Dedifferentiated amniotic fluid mesenchymal stem cell (primary cell): ENCODE results near the gene IMPA2.
A peak's percentile ranks its signal among the peaks of the same experiment; 100 is the strongest.

Experiments
- DNase-seq: peaks from one replicate; pipeline ENCODE4 v3.0.0-alpha.2; 2016; ENCODE audit errors: extremely low spot score

IMPA2 gene

DNA sequence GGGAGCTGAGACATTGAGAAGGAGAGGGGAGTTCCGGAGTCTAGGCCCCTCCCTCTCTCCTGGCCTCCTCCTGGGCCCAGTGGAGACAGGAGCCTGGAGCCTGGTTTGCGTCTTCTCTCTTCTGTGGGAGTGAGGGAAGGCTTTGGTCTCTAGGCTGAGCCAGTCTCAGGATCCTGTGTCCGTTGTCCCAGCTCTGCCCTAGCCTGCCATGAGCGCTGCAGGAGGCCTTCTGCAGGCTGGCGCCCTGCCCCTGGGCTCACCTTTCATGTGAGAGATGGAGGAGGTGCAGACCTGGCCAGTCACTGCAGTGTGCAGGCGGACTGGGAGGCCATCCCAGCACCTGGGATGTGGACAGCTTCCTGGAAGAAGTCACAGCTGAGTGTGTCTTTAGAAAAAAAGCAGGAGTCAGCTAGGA, 8.7 kb downstream of the IMPA2 start:
- DNase-seq = no peak

DNA sequence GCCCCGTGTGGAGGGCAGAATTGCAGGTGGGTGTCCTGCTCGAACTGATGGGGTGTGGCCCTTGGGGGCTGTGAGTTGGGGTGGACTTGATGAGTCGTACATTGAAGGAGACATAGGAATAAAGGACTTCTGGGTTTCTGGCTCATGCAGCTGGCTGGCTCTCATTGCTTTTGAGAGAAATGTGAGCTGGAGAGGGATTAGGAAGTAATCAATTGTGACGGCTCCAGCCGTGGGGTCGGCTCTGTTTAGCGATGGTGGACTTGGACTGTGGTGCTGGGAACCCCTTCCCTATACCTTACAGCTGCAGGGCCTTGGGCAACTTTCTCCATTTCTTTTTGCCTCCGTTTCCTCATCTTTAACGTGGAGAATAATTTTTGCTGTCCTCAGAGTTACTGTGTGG, 9.2 kb downstream of the IMPA2 start:
- DNase-seq = no peak

DNA sequence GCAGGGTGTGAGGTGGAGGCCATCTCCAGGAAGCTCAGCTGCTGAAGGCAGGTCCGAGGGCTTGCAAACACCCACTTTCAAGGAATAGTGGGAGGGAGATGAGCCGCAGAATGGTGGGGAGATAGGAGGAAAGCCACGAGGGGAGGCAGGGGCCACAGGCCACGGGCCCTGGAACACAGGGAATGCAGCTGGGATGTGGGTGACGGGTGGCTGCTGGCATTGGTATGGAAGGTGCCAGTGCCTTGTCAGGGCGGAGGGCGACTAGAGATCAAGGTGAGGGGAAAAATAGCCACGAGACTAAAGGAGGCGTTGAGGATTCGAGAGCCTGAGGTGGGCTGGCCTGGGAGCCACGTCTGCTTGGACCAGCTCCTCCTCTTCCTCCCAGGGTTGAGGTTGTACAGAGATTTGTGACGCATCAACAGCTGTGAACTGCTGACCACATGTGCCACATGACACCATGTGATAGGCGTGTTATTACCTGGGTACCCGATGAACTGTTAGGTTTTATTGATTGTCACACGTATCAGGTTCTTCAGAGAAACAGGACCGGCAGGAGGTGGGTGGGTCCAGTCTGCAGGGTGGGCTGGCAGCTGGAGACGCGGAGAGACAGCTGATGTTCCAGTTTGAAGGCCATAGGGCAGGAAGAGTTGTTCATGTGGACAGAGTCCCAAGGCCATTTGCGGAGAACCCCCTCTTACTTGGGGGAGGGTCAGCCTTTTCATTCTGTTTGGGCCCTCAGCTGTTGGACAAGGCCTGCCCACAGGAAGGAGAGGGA, 9.9 kb downstream of the IMPA2 start:
- no peak for DNase-seq

DNA sequence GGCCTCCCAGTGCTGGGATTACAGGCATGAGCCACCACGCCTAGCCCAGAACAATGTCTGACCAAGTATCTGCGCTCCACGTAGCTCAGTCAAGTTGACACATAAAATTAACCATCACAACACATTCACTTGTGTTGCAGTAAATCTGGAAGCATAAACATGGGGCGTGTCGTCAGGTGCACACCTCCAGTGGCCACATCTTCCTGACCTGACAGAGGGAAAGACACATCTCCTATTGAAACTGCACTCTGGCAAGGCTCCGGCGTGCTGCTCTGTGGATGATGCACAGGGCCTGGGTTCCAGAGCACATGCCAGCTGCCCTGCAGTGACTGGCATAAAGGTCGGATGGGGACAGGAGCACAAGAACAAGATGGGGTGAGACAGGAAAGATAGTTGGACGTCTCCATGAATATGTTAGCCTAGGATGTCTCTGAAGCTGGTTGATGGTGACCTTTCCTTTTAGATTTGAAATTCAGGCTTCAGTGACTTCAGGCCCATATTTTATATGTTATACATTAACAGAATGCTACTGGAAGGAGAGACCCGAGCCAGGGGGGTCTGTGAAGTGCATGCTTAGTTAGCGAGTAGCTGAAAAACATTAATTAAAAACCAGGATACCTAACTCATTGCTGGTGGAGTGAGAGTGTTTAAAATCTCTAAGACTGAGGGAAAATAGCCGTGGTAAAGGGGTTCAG, 10.9 kb downstream of the IMPA2 start:
- DNase-seq = no peak

DNA sequence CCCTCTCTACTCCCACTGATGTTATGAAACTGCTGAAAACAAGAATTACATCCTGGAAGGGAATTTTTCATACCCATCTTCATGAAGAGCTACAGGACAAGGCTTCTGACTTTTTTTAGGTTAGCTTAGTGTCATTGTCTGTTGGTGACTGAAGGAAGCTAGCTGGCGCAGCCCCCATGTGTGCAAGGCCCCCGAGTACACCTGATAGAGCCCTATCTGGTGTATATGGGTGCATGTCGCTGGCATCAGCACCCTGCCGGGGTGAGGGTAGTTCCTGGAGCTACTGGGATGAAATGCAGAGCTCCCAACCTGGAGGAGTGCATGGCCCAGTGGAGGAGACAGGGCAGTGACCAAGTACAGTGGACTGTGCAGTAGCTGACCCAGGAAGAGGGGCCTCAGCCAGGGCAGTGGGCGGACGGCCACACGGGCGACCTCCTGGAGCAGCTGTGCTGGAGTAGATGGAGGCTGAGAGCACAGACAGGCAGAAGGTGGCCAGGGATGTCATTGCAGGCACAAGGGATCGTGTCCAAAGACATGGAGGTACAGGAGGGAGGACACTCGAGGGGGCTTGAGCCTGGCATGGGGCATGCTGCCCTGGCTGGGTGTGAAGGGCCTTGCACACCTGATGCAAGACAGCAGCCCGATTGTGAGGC, 12.1 kb downstream of the IMPA2 start:
- DNase-seq = no peak

DNA sequence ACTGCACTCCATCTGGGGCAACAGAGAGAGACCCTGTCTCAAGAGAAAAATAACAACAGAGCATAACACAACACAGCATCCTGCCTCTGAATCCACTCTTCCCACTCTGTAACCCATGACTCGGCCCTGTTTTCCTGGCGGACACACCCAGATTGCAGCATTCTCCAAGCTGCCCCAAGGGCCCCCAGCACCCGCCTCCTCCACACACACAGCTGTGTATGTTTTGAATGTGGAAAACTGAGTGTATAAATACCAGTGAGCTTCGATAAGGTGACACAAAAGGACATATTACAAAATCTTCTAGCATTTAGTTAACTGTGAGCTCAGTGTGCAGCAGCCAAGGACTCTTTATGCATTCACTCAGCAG, 13.0 kb downstream of the IMPA2 start:
- peak; percentile 76 for DNase-seq

DNA sequence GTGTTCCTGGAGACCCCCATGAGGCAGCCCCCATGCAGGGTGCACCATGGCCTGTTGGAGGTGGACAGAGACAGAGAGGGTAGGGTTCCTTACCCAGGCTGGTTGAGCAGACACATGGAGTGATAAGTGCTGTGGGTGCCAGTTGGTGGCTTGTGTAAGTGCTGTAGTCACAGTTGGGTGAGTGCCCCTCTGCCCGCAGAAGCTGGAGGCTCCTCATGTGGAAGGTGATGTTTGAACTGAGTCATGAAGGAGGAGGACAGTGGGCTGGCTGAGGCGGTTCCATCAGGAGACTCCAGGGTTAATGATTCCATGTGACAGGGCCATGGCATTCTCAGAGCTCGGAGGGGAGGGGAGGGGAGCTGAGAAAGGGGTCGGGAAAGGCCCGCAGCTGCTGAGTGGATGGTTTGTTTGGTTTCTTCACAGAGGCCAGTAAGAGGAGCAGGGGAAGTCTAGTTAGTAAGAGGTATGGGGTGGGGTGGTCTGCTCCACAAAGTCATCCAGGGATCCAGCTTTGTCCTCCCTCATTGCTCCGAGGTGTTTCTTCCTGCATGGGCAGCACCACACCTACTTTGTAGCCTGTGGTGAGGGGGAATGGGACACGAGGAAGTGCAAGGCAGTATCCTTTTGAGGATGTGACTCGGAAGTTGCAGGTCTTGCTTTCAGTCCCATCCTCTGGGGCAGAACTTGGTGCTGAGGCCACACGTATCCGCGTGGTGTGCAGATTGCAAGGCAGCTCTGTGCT, 13.6 kb downstream of the IMPA2 start:
- no peak for DNase-seq

DNA sequence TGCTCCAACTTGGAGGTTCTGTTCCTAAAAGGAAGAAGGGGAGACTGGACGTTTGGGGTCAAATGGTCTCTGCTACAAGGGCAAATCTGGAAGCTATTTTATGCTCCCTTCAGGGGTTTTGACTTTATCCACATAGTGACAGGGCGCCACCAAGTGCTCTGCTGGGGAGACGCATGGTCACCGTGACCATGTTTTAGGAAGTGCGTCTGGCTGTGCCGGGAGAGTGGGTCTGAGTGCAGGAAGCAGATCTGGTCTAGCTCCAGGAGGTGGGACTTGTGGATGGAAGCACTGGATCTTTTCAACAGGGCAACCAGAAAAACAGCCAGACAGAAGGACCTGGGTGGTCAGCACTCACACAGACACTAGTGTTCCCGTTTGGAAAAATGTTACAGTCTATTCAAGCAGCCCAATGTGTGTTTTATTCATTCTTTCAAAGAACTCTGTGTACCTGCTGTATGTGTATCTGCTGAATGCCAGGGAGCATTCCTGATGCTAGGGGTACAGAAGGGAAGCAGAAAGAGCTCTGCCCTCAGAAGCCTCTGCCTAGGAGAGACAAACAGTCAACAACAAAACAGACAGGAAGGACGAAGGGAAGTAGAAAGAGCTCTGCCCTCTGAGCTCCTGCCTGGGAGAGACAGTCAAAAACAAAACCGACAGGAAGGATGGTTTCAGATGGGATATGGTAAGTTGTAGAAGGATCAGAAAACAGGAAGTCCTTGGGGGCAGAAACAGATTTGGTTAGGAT, 14.3 kb downstream of the IMPA2 start:
- peak; percentile 47 for DNase-seq

DNA sequence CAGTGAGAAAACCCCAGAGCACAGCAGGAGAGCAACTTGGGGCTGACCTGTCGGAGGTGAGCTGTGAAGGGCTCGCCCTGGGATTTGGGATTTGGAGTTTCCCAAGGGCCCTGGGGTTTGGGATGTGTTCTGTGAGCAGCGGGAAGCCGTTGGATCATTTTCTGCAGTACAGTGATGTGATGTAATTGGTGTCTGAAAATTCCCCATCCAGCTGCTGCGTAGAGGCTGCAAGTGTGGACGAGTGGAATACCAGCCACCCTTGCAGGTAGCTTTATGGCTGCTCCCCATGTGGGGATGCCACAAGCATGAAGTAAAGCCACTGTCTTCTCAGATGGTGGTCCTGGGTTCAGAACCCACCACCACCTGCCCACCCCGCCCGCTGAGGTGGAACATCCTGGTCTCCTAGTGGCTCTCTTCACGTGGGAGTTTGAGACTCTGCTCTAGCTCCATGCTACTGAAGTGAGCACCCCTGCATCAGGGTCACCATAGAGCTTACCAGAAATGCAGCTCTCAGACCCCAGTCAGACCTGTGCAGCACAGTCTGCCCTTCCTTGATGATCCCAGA, 15.0 kb downstream of the IMPA2 start:
- no peak for DNase-seq

DNA sequence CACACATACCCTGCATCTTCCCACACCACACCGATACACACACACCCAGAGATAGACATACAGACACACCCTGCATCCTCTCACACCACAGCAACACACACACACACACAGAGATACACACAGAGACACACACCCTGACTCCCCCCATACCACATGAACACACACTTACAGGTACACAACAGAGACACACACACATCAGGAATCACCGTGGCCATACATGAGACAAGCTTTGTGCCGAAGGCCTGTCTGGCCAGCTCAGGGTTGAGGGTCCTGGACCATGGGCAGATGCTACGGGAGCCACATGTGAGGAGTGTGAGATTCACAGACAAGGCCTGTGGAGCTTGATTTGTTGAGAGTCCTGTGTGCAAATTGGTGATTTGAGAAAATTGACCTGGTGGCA, 15.6 kb downstream of the IMPA2 start:
- DNase-seq = no peak

DNA sequence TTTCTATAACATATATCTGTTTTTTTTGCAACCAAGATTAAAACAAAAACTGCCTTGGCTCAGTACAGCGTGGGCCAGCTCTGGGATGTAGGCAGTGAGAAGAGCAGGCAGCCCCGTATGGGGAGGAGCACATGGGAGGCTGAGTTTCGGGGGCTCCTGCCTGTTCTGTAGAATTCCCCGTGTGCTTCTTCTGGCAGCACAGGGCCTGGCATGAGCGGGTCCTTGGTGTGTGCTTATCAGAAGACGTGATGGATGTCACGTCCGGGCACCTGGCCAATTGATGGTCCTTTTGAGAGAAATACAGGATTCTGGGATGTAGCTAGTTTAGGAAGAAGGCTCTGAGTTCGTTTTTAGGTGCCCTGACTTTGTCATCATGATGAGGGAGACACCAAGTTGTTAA, 16.2 kb downstream of the IMPA2 start:
- DNase-seq = no peak

DNA sequence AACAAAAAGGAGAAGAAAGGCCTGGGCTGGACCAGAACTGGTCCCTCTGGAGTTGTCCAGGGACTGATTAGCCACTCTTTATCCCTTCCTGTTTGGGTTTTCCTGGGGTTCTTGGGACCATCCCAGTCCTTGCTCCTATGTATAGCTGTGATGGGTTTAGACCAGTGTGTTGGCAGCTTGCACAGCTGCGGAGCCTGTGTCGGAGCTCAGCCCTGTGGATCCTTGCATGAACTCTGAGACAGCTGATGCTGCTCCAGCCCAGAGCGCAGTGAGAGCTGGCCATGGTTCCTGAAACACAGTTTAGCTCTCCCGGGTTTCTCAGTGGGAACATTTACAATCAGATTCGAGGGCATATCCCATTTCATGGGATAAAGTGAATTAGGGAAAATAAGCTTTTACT, 16.9 kb downstream of the IMPA2 start:
- no peak for DNase-seq

DNA sequence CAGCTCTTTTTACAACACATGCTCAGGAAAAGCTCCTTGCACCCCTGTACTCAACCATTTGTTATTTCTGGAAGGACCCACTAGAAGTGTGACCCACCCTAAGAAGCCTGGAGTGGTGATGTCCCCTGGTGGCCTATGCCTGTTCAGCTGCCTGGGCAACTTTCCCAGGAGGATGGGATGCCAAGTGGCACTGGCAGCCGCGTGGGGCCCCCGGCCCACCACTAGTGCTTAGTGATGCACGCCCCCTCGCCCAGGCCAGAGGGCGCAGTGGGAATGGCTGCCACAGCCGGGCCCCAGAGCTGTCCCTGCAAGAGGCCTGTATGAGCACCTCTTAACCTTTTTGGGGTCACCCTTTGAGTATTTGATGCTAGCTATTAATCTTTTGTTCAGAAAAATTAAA, 18.1 kb downstream of the IMPA2 start:
- DNase-seq = no peak

DNA sequence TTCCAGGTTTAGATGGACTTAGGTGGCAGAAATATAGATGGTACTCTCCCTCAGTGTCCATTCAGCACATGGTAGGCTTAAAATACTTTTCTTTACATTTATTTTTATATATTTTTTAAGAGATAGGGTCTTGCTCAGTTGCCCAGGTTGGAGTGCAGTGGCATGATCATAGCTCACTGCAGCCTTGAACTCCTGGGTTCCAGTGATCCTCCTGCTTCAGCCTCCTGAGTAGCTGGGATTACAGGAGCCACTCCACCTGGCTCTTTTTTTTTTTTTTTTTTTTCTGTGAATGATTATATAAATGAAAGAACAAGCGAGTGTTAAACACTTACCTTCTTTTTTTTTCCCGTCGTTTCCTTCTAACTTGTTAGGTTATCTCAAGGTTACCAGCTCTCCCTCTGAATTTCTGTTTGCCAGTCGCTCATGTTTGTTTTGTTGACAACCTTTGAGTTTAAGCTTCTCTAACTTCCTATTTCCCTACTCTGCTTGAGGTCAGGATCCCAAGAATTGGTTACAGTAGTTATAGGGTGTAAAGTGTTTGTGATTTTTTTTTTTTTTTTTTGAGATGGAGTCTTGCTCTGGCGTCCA, 18.9 kb downstream of the IMPA2 start:
- DNase-seq = no peak

DNA sequence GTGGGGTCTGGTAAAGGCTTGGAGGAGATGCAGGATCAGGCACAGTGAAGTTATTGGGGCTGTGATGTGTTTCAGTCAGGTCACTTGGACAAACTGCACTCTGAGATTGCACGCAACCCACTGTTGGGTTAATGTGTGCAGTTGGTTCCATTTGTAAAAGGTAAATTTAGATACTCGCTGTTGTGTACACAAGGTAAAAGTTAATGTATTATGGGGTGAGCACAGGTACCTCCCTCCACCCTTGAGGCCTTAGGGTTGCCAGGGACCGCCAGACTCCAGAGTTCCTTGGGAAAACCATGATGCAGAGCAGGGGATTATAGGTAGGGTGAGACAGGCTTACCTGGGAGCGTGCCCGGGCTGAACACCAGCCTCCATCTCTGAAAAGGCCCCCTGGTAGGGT, 20.1 kb downstream of the IMPA2 start:
- DNase-seq = no peak

DNA sequence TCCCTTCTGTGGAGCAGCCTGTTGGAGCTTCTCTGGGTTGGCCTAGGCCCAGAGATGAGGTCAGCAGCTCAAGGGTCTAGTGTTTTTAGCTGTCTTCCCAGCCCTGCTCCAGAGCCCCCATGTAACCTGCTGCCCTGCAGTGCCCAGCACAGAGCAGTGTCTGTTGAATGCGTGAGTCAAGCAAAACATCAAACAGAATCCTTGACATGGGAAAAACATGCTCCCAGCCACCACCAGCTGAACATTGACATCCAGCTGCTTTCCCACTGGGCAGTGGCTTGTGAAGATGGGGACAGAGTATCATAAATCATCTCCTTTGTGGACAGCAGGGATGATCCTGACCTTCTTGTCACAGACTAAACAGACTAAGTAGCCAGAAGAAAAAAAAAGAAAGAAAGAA, 22.6 kb downstream of the IMPA2 start:
- no peak for DNase-seq

DNA sequence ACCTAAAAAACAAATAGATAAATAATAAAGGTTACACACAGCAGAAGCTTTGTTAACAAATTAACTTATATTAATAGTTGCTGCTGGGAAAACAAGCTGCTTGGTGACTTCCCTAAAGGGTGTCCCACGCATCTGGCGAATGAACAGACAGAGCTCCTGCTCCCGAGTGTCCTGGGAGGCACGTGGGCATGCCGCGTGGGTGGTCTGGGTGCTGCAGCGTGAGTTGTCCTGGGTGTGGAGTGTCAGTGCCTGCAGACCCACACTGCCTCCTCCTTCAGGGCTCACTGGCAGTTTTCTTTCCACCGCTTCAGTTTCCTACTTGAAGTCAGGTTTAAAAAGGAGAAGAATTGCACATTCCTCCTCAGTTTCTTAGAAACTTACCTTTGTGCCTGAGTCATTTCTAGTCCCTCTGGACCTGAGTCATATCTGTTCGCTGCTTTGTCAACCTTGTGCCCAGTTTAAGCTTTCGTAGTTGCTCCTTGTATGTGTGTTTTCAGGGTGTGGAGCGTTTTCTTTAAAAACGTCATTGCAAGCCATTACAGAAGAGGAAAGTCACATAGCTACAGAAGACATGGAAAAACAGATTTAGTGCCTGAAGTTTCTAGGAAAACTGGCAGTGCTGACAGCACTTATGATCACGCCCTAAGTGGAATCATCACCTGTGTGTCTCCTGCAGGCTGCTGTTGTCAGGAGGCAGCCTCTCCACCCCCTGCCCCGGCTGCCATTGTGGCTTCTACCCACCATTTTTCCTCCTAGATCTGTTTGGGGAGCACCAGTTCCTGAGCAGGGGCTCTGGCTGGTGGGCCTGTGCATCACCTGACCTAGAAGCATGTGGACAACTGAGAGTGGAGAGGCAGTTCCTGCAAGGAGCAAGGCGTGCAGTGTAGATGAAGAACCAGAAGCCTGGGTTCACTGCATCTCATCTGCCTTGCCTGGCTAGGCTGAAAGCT, 24.5 kb downstream of the IMPA2 start:
- no peak for DNase-seq

DNA sequence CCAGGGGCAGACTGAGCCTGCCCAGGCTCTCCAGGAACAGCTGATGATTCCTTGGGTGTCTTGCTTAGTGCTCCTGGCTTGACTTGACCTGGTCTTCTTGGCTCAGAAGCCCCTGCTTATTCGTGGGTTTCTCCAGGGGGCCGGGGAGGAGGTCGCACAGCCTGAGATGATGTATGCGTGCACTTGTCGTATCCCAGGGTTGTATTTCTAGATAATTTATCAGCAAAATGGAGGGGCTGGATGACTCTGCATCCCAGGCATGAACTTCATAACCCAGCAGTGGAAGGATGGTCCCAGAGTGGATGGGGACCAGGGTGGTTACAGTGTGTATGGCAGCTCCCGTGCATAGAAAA, 25.2 kb downstream of the IMPA2 start:
- DNase-seq = no peak

DNA sequence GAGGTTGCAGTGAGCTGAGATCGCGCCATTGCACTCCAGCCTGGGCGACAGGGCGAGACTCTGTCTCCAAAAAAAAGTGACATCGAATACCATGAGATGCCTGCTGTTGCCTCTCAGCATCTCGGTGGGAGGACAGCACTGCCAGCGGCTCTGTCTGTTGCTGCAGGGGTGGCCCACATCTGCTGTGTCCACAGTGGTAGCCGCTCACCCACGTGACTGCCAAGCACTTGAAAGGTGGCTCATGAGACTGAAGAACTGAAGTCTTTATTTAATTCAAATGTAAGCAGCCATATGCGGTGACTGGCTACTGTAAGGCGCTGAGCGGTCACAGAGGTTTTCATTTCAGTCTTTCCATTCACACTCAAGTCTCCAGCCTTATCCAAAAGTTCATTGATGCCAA, 25.8 kb downstream of the IMPA2 start:
- no peak for DNase-seq

DNA sequence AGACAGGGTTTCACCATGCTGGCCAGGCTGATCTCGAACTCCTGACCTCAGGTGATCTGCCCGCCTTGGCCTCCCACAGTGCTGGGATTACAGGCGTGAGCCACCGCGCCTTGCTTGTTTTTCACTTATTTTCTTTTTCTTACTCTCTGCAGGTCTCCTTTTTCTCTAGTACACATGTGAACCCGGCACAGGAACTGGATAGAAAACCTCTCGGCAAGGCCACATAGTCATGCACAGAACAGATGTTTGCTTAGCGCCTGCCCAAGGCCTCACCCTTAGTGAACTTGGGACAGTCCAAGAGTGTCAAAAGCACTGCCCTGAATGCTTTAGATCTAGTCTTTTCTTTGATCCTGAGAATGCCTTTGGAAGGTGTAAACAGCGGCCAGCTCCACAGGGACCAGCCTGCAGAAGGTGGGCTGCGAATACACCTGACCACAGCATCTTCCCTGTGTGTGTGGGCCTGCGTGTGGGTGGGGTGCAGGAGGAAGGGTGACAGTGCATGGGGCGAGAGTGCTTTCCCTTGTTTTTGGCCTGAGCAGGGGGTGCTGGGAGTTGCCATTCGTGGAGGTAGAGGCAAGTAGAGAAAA, 27.0 kb downstream of the IMPA2 start:
- no peak for DNase-seq
